ENCODE measurements around the gene KAZN. TPM values are rescaled to one million over a fixed set of nuclear protein-coding genes. Genes with fewer than 3 reads are reported as not detected.
"Not testable (repeated sequence)": the region's sequence is repeated elsewhere in the genome, so short reads cannot be mapped to it uniquely, and the experiment has no call there.

Gene KAZN
- total and polyA plus RNA-seq, 4 donors = 17.8 to 54.0 (median 38.4) TPM

- Histone ChIP-seq H3K27me3 (ENCODE audit: control insufficient read depth, insufficient read depth, low read length) (no peaks in the 10 kb centered on the region), H3K9me3 (ENCODE audit: control insufficient read depth, insufficient read depth, low read length) (no peaks in the 10 kb centered on the region), H3K4me1 (ENCODE audit: control insufficient read depth, insufficient read depth, low read length) (peaks cover 4% of the 10 kb centered on the region), H3K4me3 (ENCODE audit: low read depth, low read length) (no peak overlapping the region), H3K27ac (ENCODE audit: low read depth, low read length) (no peak overlapping the region), H3K36me3 (ENCODE audit: control insufficient read depth, insufficient read depth, low read length) (peaks cover 24% of the 10 kb centered on the region)
- no peak for DNase-seq (ENCODE audit: low read depth in 4 of 6, low spot score in 6 of 6)
- WGBS (ENCODE audit: insufficient coverage) = 81% methylated on average over 8 of the region's 11 CpGs
Observed at GRCh38 chr1:14956579-14957195, 358.2 kb downstream of the KAZN start.

- no peak for DNase-seq (ENCODE audit: low read depth in 4 of 6, low spot score in 6 of 6)
- H3K27me3 ChIP-seq (ENCODE audit: control insufficient read depth, insufficient read depth, low read length) = no peaks in the 10 kb centered on the region
- no peaks in the 10 kb centered on the region for H3K9me3 ChIP-seq (ENCODE audit: control insufficient read depth, insufficient read depth, low read length)
- no peak overlapping the region for H3K4me3 ChIP-seq (ENCODE audit: low read depth, low read length)
- no peak overlapping the region for H3K27ac ChIP-seq (ENCODE audit: low read depth, low read length)
- WGBS (ENCODE audit: insufficient coverage) = 89% methylated on average over 33 of the region's 33 CpGs
- peaks cover 24% of the 10 kb centered on the region for H3K36me3 ChIP-seq (ENCODE audit: control insufficient read depth, insufficient read depth, low read length)
- peaks cover 4% of the 10 kb centered on the region for H3K4me1 ChIP-seq (ENCODE audit: control insufficient read depth, insufficient read depth, low read length)
Observed at GRCh38 chr1:14957375-14958098, 359.1 kb downstream of the KAZN start.

- 88% methylated on average over 15 of the region's 19 CpGs for WGBS (ENCODE audit: insufficient coverage)
- no peaks in the 10 kb centered on the region for H3K27me3 ChIP-seq (ENCODE audit: control insufficient read depth, insufficient read depth, low read length)
- H3K4me1 ChIP-seq (ENCODE audit: control insufficient read depth, insufficient read depth, low read length) = peaks cover 4% of the 10 kb centered on the region
- no peak overlapping the region for H3K27ac ChIP-seq (ENCODE audit: low read depth, low read length)
- H3K36me3 ChIP-seq (ENCODE audit: control insufficient read depth, insufficient read depth, low read length) = peaks cover 20% of the 10 kb centered on the region
- no peak overlapping the region for H3K4me3 ChIP-seq (ENCODE audit: low read depth, low read length)
- H3K9me3 ChIP-seq (ENCODE audit: control insufficient read depth, insufficient read depth, low read length) = no peaks in the 10 kb centered on the region
- no peak for DNase-seq (ENCODE audit: low read depth in 4 of 6, low spot score in 6 of 6)
Observed at GRCh38 chr1:14958249-14959058, 360.0 kb downstream of the KAZN start.

DNA sequence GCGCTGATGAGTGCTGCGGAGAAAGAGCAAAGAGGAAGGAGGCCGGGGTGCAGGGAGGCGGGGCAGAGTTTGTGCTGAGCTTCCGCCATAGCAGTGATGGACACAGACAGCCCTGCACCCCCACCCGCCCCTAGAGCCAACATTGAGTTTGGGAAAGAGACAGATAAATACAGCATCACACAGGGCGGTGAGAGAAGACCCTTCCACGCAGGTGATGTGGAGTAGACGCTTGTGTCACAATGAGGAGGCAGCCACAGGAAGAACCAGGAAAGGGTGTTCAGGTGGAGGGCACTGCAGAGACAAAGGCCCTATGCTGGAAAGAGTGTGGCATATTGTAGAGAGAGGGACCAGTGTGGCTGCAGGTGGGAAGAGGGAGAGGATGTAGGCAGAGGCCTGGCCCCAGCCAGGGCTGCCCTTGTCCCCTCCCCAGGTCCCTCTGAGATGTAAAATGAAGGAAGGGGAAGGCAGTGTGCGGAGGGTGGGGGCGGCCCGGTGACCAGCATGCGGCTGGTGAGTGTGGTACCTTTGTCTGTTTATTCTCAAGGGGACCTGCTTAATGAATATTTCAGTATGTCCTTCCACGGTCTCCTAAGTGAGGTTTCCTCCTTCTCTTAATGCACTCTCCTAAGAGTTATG is 360.7 kb downstream of the KAZN start:
- no peak overlapping the region for H3K4me3 ChIP-seq (ENCODE audit: low read depth, low read length)
- no peak overlapping the region for H3K27ac ChIP-seq (ENCODE audit: low read depth, low read length)
- peaks cover 20% of the 10 kb centered on the region for H3K36me3 ChIP-seq (ENCODE audit: control insufficient read depth, insufficient read depth, low read length)
- DNase-seq (ENCODE audit: low read depth in 4 of 6, low spot score in 6 of 6) = no peak
- H3K4me1 ChIP-seq (ENCODE audit: control insufficient read depth, insufficient read depth, low read length) = peaks cover 4% of the 10 kb centered on the region
- WGBS (ENCODE audit: insufficient coverage) = 89% methylated on average over 9 of the region's 14 CpGs
- H3K9me3 ChIP-seq (ENCODE audit: control insufficient read depth, insufficient read depth, low read length) = no peaks in the 10 kb centered on the region
- no peaks in the 10 kb centered on the region for H3K27me3 ChIP-seq (ENCODE audit: control insufficient read depth, insufficient read depth, low read length)

- H3K27me3 ChIP-seq (ENCODE audit: control insufficient read depth, insufficient read depth, low read length) = no peaks in the 10 kb centered on the region
- no peaks in the 10 kb centered on the region for H3K4me1 ChIP-seq (ENCODE audit: control insufficient read depth, insufficient read depth, low read length)
- H3K36me3 ChIP-seq (ENCODE audit: control insufficient read depth, insufficient read depth, low read length) = peaks cover 20% of the 10 kb centered on the region
- 63% methylated on average over 3 of the region's 3 CpGs for WGBS (ENCODE audit: insufficient coverage)
- no peaks in the 10 kb centered on the region for H3K9me3 ChIP-seq (ENCODE audit: control insufficient read depth, insufficient read depth, low read length)
- H3K4me3 ChIP-seq (ENCODE audit: low read depth, low read length) = no peak overlapping the region
- DNase-seq (ENCODE audit: low read depth in 4 of 6, low spot score in 6 of 6) = peak in 1 of 6 donors; percentile 30
- no peak overlapping the region for H3K27ac ChIP-seq (ENCODE audit: low read depth, low read length)
Observed at GRCh38 chr1:14961661-14962267, 363.3 kb downstream of the KAZN start.

- DNase-seq (ENCODE audit: low read depth in 4 of 6, low spot score in 6 of 6) = no peak
- WGBS (ENCODE audit: insufficient coverage) = 78% methylated on average over 6 of the region's 7 CpGs
- no peak overlapping the region for H3K4me3 ChIP-seq (ENCODE audit: low read depth, low read length)
- H3K36me3 ChIP-seq (ENCODE audit: control insufficient read depth, insufficient read depth, low read length) = peaks cover 20% of the 10 kb centered on the region
- H3K27me3 ChIP-seq (ENCODE audit: control insufficient read depth, insufficient read depth, low read length) = no peaks in the 10 kb centered on the region
- H3K9me3 ChIP-seq (ENCODE audit: control insufficient read depth, insufficient read depth, low read length) = no peaks in the 10 kb centered on the region
- no peaks in the 10 kb centered on the region for H3K4me1 ChIP-seq (ENCODE audit: control insufficient read depth, insufficient read depth, low read length)
- H3K27ac ChIP-seq (ENCODE audit: low read depth, low read length) = no peak overlapping the region
Observed at GRCh38 chr1:14962407-14962806, 363.9 kb downstream of the KAZN start.

- not testable (repeated sequence) for H3K27me3 ChIP-seq (ENCODE audit: control insufficient read depth, insufficient read depth, low read length); H3K9me3 ChIP-seq (ENCODE audit: control insufficient read depth, insufficient read depth, low read length); H3K4me3 ChIP-seq (ENCODE audit: low read depth, low read length); H3K27ac ChIP-seq (ENCODE audit: low read depth, low read length)
- Histone ChIP-seq H3K4me1 (ENCODE audit: control insufficient read depth, insufficient read depth, low read length) (peaks cover 11% of the 10 kb centered on the region), H3K36me3 (ENCODE audit: control insufficient read depth, insufficient read depth, low read length) (peaks cover 14% of the 10 kb centered on the region)
- peak in 1 of 6 donors; percentile 85 for DNase-seq (ENCODE audit: low read depth in 4 of 6, low spot score in 6 of 6)
- WGBS (ENCODE audit: insufficient coverage) = 67% methylated on average over 3 of the region's 10 CpGs
Observed at GRCh38 chr1:14963791-14964710, 365.6 kb downstream of the KAZN start.

- Histone ChIP-seq H3K4me3 (ENCODE audit: low read depth, low read length) (no peak overlapping the region), H3K27ac (ENCODE audit: low read depth, low read length) (no peak overlapping the region), H3K36me3 (ENCODE audit: control insufficient read depth, insufficient read depth, low read length) (peaks cover 14% of the 10 kb centered on the region), H3K9me3 (ENCODE audit: control insufficient read depth, insufficient read depth, low read length) (no peaks in the 10 kb centered on the region), H3K27me3 (ENCODE audit: control insufficient read depth, insufficient read depth, low read length) (no peaks in the 10 kb centered on the region), H3K4me1 (ENCODE audit: control insufficient read depth, insufficient read depth, low read length) (peaks cover 13% of the 10 kb centered on the region)
- no peak for DNase-seq (ENCODE audit: low read depth in 4 of 6, low spot score in 6 of 6)
- WGBS (ENCODE audit: insufficient coverage) = 100% methylated on average over 1 of the region's 4 CpGs
Observed at GRCh38 chr1:14964711-14965055, 366.2 kb downstream of the KAZN start.

Measured in spinal cord (tissue), 10 donors.